Esophagus muscularis mucosa (tissue), 4 donors: ENCODE data around the gene METRNL. TPM values are rescaled to one million over a fixed set of nuclear protein-coding genes. Genes with fewer than 3 reads are reported as not detected.

Experiments used
- DNase-seq: peaks from one replicate; pipeline ENCODE4 v3.0.0-alpha.2; 2017; ENCODE audit errors: extremely low spot score
- H3K27ac ChIP-seq, 4 donors: fragments of 200-600 bp; sonication (generic); replicated peaks in 1 of 4; 1 replicate in 3 of 4; 2 replicates in 1 of 4; pipeline ENCODE4 v1.5.1; 2016 to 2019; ENCODE audit warnings: mild to moderate bottlenecking in 1 of 4
- H3K27me3 ChIP-seq, 4 donors: fragments of 200-600 bp; sonication (generic); one replicate each; pipeline versions ENCODE4 v1.5.1 to v1.6.0; 2016 to 2019
- H3K36me3 ChIP-seq, 4 donors: fragments of 200-600 bp; sonication (generic); one replicate each; pipeline ENCODE4 v1.5.1; 2016 to 2019
- H3K4me1 ChIP-seq, 4 donors: fragments of 200-600 bp; sonication (generic); one replicate each; pipeline ENCODE4 v1.5.1; 2016 to 2019
- H3K4me3 ChIP-seq, 4 donors: fragments of 200-600 bp; sonication (generic); 1 replicate in 2 of 4; 2 replicates in 2 of 4; pipeline ENCODE4 v1.5.1; 2016 to 2019; ENCODE audit warnings: mild to moderate bottlenecking in 4 of 4, moderate library complexity in 1 of 4
- H3K9me3 ChIP-seq, 4 donors: fragments of 200-600 bp; sonication (generic); 1 replicate in 3 of 4; 2 replicates in 1 of 4; pipeline ENCODE4 v1.5.1; 2016 to 2019
- EP300 ChIP-seq: sonication (generic); formaldehyde crosslinking; IDR thresholded peaks from one replicate; pipeline ENCODE4 v1.6.1; 2017; ENCODE audit warnings: antibody characterized with exemption
- POLR2A ChIP-seq: fragments of 450-650 bp; IDR thresholded peaks from one replicate; pipeline ENCODE4 v1.6.1; 2017; ENCODE audit warnings: antibody characterized with exemption, moderate library complexity, mild to moderate bottlenecking, low read depth
- POLR2AphosphoS5 ChIP-seq, 2 donors: sonication (generic); formaldehyde crosslinking; IDR thresholded peaks; one replicate each; pipeline ENCODE4 v1.6.1; 2017; ENCODE audit warnings: antibody characterized with exemption in 2 of 2
- WGBS: methylation state at CpG from one replicate; pipeline ENCODE4 v1.1.5; 2018; 5-methylcytosine and 5-hydroxymethylcytosine counted together
- intact Hi-C: fragments of 100-400 bp; cut with DNase I; formaldehyde crosslinking; loops from one replicate; pipeline ENCODE4 v1.15.1; 2023
- total RNA-seq, 4 donors: library from RNA; depleted of rRNA; stranded (reverse); fragments of >200 nt; gene quantifications; one replicate each; pipeline versions ENCODE4 v1.1.0 to v1.2.1, GENCODE V29; 2016
- TF ChIP-seq, protein P1 (sequence below), 3 experiments: fragments of 200-600 bp in 2 of 3; fragments of 450-650 bp in 1 of 3; sonication (generic) in 2 of 3; IDR thresholded peaks; one replicate each; pipeline ENCODE4 v1.5.1; 2017 to 2019; ENCODE audit warnings: antibody characterized with exemption in 3 of 3, mild to moderate bottlenecking in 2 of 3, moderate library complexity in 1 of 3

METRNL gene
- total RNA-seq, 4 donors from 2014 or later: 36.5 to 124 (median 61.5) TPM

GRCh38 chr17:83106913-83107655, 27.7 kb downstream of the METRNL start:
- DNase-seq: no peak
- H3K27me3 ChIP-seq: peaks cover 0 to 27% (median 0%) of the 10 kb centered on the region in 4 donors
- WGBS: 76% methylated on average over 13 of the region's 17 CpGs
- peak overlapping the region in 3 of 4 donors; percentile 27 to 68 (median 31) for H3K27ac ChIP-seq
- no peaks in the 10 kb centered on the region for H3K36me3 ChIP-seq
- H3K9me3 ChIP-seq: no peaks in the 10 kb centered on the region
- H3K4me3 ChIP-seq: no peak overlapping the region
- TF ChIP-seq POLR2AphosphoS5 (IDR thresholded peaks at IDR 0.05) (no peak), POLR2A (no peak), EP300 (no peak)
- TF ChIP-seq, protein P1, sequence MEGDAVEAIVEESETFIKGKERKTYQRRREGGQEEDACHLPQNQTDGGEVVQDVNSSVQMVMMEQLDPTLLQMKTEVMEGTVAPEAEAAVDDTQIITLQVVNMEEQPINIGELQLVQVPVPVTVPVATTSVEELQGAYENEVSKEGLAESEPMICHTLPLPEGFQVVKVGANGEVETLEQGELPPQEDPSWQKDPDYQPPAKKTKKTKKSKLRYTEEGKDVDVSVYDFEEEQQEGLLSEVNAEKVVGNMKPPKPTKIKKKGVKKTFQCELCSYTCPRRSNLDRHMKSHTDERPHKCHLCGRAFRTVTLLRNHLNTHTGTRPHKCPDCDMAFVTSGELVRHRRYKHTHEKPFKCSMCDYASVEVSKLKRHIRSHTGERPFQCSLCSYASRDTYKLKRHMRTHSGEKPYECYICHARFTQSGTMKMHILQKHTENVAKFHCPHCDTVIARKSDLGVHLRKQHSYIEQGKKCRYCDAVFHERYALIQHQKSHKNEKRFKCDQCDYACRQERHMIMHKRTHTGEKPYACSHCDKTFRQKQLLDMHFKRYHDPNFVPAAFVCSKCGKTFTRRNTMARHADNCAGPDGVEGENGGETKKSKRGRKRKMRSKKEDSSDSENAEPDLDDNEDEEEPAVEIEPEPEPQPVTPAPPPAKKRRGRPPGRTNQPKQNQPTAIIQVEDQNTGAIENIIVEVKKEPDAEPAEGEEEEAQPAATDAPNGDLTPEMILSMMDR (IDR thresholded peaks at IDR 0.05): no peak
- H3K4me1 ChIP-seq: peaks cover 22 to 66% (median 58%) of the 10 kb centered on the region in 4 donors
- intact Hi-C loops: no loop called here

DNA sequence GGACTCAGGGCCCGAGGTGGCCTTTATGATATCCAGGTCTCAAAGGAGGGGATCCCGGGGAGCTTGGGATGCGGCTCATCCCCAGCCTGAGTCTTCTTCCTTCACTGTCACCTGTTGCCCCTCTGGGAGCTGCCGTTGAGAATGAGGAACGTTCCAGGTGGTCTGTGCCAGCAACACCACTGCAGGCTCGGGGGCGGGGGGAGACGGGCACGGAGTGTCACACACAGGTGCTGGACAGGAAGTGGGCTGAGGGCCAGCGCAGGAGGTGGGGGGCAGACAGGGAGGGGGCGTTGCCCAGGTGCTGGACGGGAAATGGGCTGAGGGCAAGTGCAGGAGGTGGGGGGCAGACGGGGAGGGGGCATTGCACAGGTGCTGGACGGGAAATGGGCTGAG, 28.2 kb downstream of the METRNL start:
- DNase-seq: no peak
- H3K36me3 ChIP-seq: no peaks in the 10 kb centered on the region
- H3K4me3 ChIP-seq: no peak overlapping the region
- TF ChIP-seq, protein P1 (IDR thresholded peaks at IDR 0.05): no peak
- no peak for TF ChIP-seq POLR2A
- TF ChIP-seq EP300: no peak
- no peak for TF ChIP-seq POLR2AphosphoS5 (IDR thresholded peaks at IDR 0.05)
- peaks cover 0 to 27% (median 0%) of the 10 kb centered on the region in 4 donors for H3K27me3 ChIP-seq
- 49% methylated on average over 13 of the region's 14 CpGs for WGBS
- H3K27ac ChIP-seq: peak overlapping the region in 3 of 4 donors; percentile 27 to 31 (median 27)
- H3K4me1 ChIP-seq: peaks cover 22 to 66% (median 58%) of the 10 kb centered on the region in 4 donors
- no peaks in the 10 kb centered on the region for H3K9me3 ChIP-seq
- intact Hi-C loops: no loop called here

- TF ChIP-seq, protein P1 (IDR thresholded peaks at IDR 0.05): no peak
- TF ChIP-seq POLR2AphosphoS5 (IDR thresholded peaks at IDR 0.05) (no peak), EP300 (no peak), POLR2A (no peak)
- WGBS: 92% methylated on average over 25 of the region's 25 CpGs
- no peak for DNase-seq
- Histone ChIP-seq H3K27me3 (peaks cover 0 to 21% (median 0%) of the 10 kb centered on the region in 4 donors), H3K4me3 (no peak overlapping the region), H3K36me3 (no peaks in the 10 kb centered on the region), H3K4me1 (peaks cover 22 to 65% (median 54%) of the 10 kb centered on the region in 4 donors), H3K9me3 (no peaks in the 10 kb centered on the region), H3K27ac (no peak overlapping the region)
- intact Hi-C loops: no loop called here
Measured at GRCh38 chr17:83108709-83109108, 29.3 kb downstream of the METRNL start.

DNA sequence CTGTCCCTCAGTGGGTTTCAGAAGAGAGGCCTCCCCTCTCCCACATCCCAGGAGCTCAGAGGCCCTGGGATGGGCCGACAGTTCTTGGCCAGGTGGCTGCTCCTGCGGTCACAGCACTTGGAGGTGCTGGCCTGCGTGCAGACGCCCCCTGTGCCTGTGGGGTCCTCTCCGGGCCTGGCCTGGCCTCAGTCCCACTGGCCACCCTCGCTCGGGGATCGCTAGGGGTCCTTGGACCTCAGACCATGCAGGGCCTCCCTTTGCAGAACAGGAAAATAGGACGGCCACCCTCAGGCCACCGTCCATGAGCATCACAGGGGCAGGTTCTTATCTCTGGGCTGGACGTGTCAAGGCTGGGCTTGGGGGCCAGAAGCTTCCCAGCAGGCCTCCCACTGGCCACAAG, 30.0 kb downstream of the METRNL start:
- no CpG with 5 or more reads among the region's 11 CpGs for WGBS
- no peak for DNase-seq
- H3K27ac ChIP-seq: peak overlapping the region; percentile 64 to 80 (median 77)
- intact Hi-C loops: no loop called here
- peaks cover 22 to 59% (median 47%) of the 10 kb centered on the region in 4 donors for H3K4me1 ChIP-seq
- TF ChIP-seq EP300: no peak
- no peak for TF ChIP-seq POLR2AphosphoS5 (IDR thresholded peaks at IDR 0.05)
- TF ChIP-seq POLR2A: no peak
- TF ChIP-seq, protein P1 (IDR thresholded peaks at IDR 0.05): no peak
- H3K4me3 ChIP-seq: peak overlapping the region in 3 of 4 donors; percentile 41 to 53 (median 49)
- H3K36me3 ChIP-seq: no peaks in the 10 kb centered on the region
- no peaks in the 10 kb centered on the region for H3K9me3 ChIP-seq
- peaks cover 0 to 19% (median 0%) of the 10 kb centered on the region in 4 donors for H3K27me3 ChIP-seq
